HK-2 (cell line): ENCODE results near the gene HCFC1R1.

ENCODE experiments used
- DNase-seq: peaks from one replicate; pipeline ENCODE4 v3.0.0-alpha.2; 2018; ENCODE audit not compliant: unreplicated experiment

HCFC1R1 gene

DNA sequence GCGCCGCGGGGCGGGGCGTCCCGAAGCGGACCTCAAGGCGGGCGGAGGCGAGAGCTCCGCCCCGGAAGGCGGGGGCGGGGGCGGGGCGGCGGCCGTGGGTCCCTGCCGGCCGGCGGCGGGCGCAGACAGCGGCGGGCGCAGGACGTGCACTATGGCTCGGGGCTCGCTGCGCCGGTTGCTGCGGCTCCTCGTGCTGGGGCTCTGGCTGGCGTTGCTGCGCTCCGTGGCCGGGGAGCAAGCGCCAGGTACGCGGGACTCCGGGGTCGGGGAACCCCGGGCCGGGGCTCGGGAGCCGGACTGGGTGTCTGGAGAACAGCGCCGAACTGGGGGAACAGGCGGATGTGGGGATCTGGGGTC lies 3.5 kb downstream of the HCFC1R1 start, which contains the start of gene TNFRSF12A:
Gene TNFRSF12A, plus strand, starts transcription at position 122 of the 357 bp plus-strand sequence. Its CDS starts 30 bp downstream, at position 152.
- peak; percentile 78 for DNase-seq

GRCh38 chr16:3019594-3020246 lies 4.0 kb downstream of the HCFC1R1 start:
- DNase-seq: no peak

DNA sequence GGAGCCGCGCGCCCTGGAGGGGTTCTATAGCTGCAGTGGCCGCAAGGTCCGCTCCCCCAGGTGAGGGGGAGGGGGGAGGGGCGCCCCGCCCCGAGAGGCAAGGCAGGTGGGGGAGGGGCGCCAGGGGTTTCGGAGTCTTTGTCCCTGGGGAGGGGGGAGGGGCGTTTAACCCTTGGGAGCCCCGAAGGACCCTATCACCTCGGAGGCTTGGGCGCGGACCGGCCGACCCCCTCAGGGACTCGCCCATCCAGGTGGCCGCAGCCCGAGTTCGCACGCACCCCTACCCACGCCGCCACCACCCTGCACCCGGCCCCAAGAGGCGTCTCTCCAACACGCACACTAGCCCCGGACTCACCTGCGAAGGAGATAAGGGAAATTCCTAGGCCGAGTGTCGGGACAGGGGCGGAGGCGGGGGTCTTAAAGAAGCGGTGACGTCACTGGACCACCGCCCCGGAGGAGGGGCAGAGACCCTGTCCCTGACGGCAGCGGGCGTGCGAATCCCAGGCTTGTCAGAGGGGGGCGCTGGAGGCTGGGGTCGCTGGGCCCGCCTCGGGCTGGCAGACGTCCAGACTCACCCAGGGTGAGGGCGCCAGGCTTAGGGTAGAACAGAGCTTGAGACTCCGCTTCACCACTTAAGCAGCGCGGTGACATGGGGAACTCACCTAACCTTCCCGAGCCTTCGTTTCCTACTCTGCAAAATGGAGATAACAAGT lies 5.8 kb downstream of the HCFC1R1 start, which contains the start of gene CLDN6:
Gene CLDN6, minus strand, starts transcription at position 390 of the 713 bp plus-strand sequence. CDS start 2,162 bp downstream, outside the sequence.
- DNase-seq: no peak

GRCh38 chr16:3017344-3017743 lies 6.4 kb downstream of the HCFC1R1 start:
- DNase-seq: no peak

DNA sequence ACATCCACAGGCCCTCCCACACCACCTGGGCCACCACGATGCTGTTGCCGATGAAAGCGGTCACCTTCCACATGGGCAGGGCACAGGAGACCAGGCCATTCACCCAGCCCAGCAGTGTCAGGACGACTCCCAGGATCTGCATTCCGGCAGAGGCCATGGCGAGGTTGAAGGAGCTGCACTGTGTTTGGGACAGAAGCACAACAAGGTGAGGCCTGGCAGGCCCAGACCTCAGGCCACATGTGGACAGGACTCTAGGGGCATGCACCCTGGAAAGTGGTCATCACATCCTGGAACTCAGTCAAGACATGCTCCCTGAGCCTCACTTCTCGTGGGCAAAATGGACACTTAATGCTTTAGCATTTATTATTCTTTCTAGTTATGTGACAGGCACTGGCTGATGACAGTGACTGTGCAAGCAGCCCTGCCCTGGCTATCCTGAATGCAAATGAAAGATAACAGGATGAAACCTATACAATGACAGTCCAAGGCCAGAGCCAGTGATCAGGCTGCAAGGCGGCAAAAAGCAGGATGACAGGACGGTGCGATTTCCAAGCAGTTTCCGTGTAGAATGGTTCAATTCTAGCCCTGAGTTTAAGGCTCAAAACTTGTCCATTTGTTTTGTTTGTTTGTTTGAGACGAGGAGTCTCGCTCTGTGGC lies 7.7 kb downstream of the HCFC1R1 start:
- no peak for DNase-seq

DNA sequence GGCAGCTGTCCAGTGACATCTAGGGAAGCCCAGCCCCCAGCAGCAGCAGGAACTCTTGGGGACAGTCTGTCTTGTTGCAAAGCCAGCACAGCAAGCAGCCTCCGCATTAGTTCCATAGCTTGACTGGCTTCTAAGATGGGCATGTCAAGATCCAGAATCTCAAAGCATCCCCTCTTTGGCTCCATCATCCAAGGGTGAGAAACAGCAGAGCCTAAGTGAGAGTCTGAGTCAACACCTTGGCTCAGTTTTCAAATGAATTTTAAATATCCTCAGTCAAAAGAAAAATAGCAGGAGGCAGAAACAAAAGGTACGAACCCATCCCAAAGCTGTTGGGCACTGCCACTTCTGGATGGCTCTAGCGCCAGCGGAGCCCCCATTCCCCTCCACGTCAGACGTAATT lies 8.8 kb downstream of the HCFC1R1 start:
- DNase-seq: no peak

DNA sequence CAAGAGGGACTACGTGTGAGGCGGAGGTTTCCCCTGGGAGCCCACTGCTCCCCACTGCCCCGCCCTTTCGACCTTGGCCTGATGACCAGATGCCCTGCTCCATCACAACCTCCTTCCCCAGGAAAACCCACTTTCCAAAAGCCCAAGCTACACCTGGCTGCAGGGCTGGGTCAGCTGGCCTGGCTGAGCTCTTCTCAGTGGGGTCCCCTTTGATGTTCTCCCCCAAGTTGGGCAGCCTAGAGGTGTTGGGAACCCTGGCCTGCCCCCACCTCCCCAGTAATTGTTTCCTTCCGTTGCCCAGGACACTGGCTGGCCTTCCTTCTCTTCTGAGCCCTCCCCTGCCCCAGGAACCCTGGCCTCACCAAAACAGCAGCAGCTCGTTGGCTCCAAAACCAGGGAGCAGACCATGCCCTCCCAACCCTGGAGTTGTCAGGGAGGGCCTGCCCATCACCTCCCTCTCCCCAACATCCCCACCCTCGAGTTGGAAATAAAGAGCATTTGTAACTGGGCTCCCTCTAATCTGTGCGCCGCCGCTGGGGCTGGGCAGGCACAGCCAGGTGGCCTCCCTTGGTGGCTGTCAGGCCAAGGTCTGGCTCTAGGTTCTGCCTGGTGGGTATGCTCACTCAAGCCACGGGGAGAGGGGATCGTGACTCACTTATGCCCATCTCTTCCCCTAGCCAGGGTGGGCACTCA lies 9.6 kb downstream of the HCFC1R1 start:
- DNase-seq: no peak

- DNase-seq: no peak
These were observed 10.2 kb downstream of the HCFC1R1 start for GRCh38 chr16:3013491-3013951.

- no peak for DNase-seq
These were observed 10.8 kb downstream of the HCFC1R1 start, which contains the start of gene CLDN9 for GRCh38 chr16:3012828-3013420. CLDN9 (plus strand) TSS chr16:3012923; CDS start chr16:3013363, 440 bp downstream.

- no peak for DNase-seq
These were observed 11.5 kb downstream of the HCFC1R1 start for GRCh38 chr16:3012246-3012645.

GRCh38 chr16:3010510-3010909 lies 13.2 kb downstream of the HCFC1R1 start:
- DNase-seq: no peak

- no peak for DNase-seq
These were observed 14.0 kb downstream of the HCFC1R1 start for GRCh38 chr16:3009568-3010390.

DNA sequence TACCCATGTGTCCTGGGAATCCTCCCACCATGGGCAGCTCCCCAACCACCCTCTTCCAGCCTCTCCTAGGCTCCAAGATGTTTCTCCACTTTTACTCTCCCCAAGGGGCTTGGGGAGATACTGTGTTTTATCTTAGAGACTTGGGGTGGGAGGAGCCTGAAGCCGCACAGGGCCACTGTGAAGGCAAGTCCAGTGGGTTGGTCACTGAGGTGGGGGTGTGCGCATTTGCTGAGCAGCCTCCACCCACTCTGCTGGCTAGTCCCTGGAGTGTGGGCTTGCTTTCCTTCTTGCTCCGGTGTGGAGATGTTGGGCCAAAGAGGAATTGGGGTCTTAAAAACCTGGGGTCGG lies 15.1 kb downstream of the HCFC1R1 start:
- DNase-seq: no peak

GRCh38 chr16:3007957-3008689 lies 15.6 kb downstream of the HCFC1R1 start:
- DNase-seq: no peak

- DNase-seq: no peak
These were observed 16.4 kb downstream of the HCFC1R1 start for GRCh38 chr16:3007059-3007956.

DNA sequence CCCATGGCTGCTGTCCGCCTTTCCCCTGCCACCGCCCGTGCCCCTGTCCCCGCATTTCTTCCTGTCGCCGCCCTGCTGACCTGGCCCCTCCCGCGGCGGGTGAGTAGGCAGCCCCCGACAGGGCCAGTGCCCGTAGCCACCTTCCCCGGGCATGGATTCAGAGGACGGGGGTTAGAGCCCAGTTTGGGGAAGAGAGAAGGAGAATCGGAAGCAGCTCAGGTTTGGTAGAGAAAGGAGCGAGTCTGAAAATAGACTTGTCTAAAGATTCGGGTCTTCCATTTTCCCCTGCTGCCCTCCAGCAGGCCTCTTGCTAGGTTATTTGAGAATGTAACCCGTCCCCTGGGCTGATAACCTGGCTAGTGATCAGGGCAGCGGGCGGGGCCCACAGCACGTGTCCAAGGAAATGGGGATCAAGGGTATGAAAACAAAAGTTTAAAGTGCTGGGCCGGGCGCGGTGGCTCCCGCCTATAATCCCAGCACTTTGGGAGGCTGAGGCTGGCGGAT lies 18.9 kb downstream of the HCFC1R1 start:
- peak; percentile 48 for DNase-seq

DNA sequence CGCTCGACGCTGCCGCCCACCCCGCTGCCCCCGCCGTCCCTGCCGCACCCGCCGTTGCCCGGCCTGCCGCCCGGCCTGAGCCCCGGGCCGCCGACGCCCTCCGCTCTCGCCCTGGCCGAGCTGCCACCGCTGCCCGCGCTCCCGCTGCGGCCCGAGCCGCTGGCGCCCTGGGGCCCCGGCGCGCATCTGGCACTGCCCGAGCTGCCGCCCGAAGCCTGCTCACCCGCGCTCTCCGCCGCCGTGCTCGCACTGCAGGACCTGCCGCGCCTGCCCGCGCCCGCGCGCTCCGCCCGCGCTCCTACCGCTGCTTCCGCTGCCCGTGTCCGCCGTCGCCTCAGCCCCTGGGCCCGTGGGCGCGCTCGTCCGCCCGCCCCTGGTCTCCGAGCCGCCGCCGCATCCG lies 19.4 kb downstream of the HCFC1R1 start:
- DNase-seq: no peak

GRCh38 chr16:3003582-3004270 lies 20.0 kb downstream of the HCFC1R1 start:
- peak; percentile 97 for DNase-seq
